HG03097 (cell line): ENCODE data around the gene YIPF3.
"Not testable (repeated sequence)": the region's sequence is repeated elsewhere in the genome, so short reads cannot be mapped to it uniquely, and the experiment has no call there.

Experiments used
- ATAC-seq: cut with Tn5 transposase; IDR thresholded peaks from one replicate; pipeline ENCODE4 v1.9.1; 2021; ENCODE audit not compliant: unreplicated experiment, low FRiP score

Gene YIPF3

DNA sequence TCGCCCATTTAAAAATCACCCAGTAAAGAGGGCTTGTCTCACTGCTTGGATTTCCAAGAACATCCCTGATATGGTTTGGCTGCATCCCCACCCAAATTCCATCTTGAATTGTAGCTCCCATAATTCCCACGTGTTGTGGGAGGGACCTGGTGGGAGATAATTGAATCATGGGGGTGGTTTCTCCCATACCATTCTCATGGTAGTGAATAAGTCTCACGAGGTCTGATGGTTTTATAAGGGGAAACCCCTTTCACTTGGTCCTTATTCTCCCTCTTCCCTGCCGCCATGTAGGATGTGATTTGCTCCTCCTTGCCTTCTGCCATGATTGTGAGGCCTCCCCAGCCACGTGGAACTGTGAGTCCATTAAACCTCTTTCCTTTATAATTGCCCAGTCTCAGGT is 49.5 kb downstream of the YIPF3 start:
- ATAC-seq = not testable (repeated sequence)

DNA sequence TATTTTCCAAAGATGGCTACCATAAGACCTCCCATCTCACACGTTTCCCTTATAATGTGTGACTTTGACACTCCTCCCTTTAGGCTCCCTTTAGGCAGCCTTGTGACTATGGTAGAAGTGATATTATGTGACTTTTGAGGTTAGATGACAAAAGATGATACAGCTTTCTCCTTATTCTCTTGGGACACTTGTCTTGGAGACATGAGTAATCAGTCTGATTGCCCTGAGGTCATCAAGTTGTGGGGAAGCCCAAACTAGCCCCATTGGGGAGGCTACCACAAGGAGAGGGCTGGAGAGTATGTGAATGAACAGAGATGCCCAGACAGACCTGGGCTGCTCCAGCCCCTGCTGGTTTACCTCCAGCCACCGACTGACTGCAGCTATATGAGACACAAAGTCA is 50.8 kb downstream of the YIPF3 start:
- no peak for ATAC-seq

DNA sequence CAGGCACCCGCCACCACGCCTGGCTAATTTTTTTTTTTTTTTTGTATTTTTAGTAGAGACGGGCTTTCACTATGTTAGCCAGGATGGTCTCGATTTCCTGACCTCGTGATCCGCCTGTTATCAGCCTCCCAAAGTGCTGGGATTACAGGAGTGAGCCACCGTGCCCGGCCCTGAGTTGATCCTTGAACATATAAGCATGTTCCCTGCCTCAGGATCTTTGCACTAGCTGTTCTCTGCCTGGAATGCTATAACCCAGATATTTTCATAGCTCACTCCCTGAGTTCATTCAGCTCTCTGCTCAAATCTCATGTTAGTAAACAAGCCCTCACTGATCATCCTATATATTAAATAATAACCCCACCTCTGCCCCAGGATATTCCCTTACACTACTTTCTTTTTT is 52.4 kb downstream of the YIPF3 start:
- no peak for ATAC-seq

DNA sequence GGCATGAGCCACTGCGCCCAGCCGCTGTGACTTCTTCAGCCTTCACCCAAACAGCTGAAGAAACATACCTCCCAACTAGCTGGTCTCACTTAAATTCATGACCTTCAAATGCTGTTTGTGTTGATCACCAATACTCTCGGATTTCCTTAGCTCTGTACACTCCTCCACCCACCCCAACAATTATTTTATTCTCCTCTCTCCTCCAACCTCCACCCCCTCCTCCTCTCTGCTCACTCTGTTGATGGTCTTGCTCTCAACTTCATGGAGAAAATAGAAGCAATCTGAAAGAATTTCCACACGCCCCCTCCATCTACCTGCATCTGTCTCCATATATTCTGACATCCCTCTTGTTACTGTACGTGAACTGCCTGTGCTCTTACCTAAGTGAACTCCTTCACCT is 54.8 kb downstream of the YIPF3 start:
- ATAC-seq = no peak
